Measurements from ENCODE around the gene FOXD1. TPM values are rescaled to one million over a fixed set of nuclear protein-coding genes. Genes with fewer than 3 reads are reported as not detected.

The FOXD1 gene
- polyA plus RNA-seq, 1 donor (not counting 4 experiments of a cell fraction or from before 2014, with no cell fraction given), result 7.0 TPM

DNA sequence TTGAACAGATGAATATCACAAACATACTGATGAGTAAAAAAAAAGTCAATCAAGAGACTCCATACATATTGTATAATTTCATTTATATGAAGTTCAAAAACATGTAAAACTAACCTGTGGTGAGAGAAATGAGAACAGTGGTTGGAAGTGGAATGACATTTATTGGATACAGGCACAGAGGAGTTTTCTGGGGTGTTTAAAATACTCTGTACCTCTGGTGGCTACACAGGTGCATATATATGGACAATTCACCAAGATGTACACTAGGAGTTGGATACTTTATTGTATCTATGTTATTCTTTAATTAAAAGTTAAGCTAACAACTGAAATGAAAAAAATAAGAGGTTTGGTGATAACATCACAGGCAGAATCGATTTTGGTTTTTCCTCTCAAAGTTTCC lies 14.1 kb downstream of the FOXD1 start:
- H4K20me1 ChIP-seq (ENCODE audit: control insufficient read depth, extremely low read depth, insufficient read depth, low read length), result no peaks in the 10 kb centered on the region
- H3K9me3 ChIP-seq (ENCODE audit: control insufficient read depth, low read depth, low read length), result no peaks in the 10 kb centered on the region
- TF ChIP-seq, protein P1, sequence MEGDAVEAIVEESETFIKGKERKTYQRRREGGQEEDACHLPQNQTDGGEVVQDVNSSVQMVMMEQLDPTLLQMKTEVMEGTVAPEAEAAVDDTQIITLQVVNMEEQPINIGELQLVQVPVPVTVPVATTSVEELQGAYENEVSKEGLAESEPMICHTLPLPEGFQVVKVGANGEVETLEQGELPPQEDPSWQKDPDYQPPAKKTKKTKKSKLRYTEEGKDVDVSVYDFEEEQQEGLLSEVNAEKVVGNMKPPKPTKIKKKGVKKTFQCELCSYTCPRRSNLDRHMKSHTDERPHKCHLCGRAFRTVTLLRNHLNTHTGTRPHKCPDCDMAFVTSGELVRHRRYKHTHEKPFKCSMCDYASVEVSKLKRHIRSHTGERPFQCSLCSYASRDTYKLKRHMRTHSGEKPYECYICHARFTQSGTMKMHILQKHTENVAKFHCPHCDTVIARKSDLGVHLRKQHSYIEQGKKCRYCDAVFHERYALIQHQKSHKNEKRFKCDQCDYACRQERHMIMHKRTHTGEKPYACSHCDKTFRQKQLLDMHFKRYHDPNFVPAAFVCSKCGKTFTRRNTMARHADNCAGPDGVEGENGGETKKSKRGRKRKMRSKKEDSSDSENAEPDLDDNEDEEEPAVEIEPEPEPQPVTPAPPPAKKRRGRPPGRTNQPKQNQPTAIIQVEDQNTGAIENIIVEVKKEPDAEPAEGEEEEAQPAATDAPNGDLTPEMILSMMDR (optimal IDR thresholded peaks at IDR 0.05 in 1 of 3, IDR thresholded peaks at IDR 0.05 in 1 of 3, conservative IDR thresholded peaks at IDR 0.05 in 1 of 3; ENCODE audit: extremely low read depth in 1 of 3, insufficient read depth in 2 of 3, low read length in 3 of 3), result peak in 1 of 3 experiments; percentile 6
- TF ChIP-seq EZH2 (IDR thresholded peaks at IDR 0.05; ENCODE audit: low read length), result no peak
- H3K4me1 ChIP-seq (ENCODE audit: control insufficient read depth, extremely low read depth, insufficient read depth, low read length), result peaks cover 21% of the 10 kb centered on the region
- H3K4me3 ChIP-seq (ENCODE audit: control insufficient read depth in 2 of 3, extremely low read depth in 1 of 3, insufficient read depth in 2 of 3, low read depth in 1 of 3, low read length in 3 of 3), result no peak overlapping the region
- H3K79me2 ChIP-seq (ENCODE audit: control insufficient read depth, insufficient read depth, low read length), result no peaks in the 10 kb centered on the region
- no peaks in the 10 kb centered on the region for H3K9me1 ChIP-seq (ENCODE audit: control insufficient read depth, extremely low read depth, insufficient read depth, low read length)
- no peak overlapping the region for H3K9ac ChIP-seq (ENCODE audit: control insufficient read depth, extremely low read depth, insufficient read depth, low read length)
- H3K27me3 ChIP-seq (ENCODE audit: control insufficient read depth, extremely low read depth, insufficient read depth, low read length), result peaks cover 22% of the 10 kb centered on the region
- no peak overlapping the region for H3K27ac ChIP-seq (ENCODE audit: control insufficient read depth, insufficient read depth, low read length)
- dilution Hi-C loops (cut with MboI; ENCODE audit: extremely low pct_ligation_motif_present, low sequenced_read_pairs), result no loop called here
- no peak for FAIRE-seq
- no peak overlapping the region for H2AFZ ChIP-seq (ENCODE audit: control insufficient read depth, low read length)
- H3K4me2 ChIP-seq (ENCODE audit: control insufficient read depth, extremely low read depth, insufficient read depth, low read depth, low read length), result no peak overlapping the region
- H3K36me3 ChIP-seq (ENCODE audit: control insufficient read depth in 2 of 2, extremely low read depth in 1 of 2, insufficient read depth in 2 of 2, low read length in 2 of 2), result no peaks in the 10 kb centered on the region
- DNase-seq (ENCODE audit: low read depth, low spot score), result no peak

DNA sequence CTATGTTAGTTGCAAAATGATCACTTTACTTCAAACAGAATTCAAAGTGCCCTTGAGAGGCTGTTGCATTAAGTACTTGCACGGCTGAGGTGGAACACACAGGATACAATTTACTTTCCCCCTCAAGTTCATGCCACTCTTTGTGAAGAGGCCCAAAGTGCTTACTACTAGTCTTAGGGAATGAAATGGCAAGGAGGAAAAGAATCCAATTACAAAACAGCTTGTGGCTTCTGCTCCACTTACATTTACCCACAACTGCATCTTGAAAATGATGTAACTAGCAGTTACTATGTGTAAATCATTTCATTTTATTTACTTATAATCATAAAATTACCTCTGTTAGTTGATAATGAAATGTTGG lies 14.6 kb downstream of the FOXD1 start:
- dilution Hi-C loops (cut with MboI; ENCODE audit: extremely low pct_ligation_motif_present, low sequenced_read_pairs), result no loop called here
- no peak overlapping the region for H3K27ac ChIP-seq (ENCODE audit: control insufficient read depth, insufficient read depth, low read length)
- no peak overlapping the region for H3K4me2 ChIP-seq (ENCODE audit: control insufficient read depth, extremely low read depth, insufficient read depth, low read depth, low read length)
- H3K4me1 ChIP-seq (ENCODE audit: control insufficient read depth, extremely low read depth, insufficient read depth, low read length), result peaks cover 21% of the 10 kb centered on the region
- DNase-seq (ENCODE audit: low read depth, low spot score), result no peak
- H4K20me1 ChIP-seq (ENCODE audit: control insufficient read depth, extremely low read depth, insufficient read depth, low read length), result no peaks in the 10 kb centered on the region
- TF ChIP-seq EZH2 (IDR thresholded peaks at IDR 0.05; ENCODE audit: low read length), result no peak
- TF ChIP-seq, protein P1 (optimal IDR thresholded peaks at IDR 0.05 in 1 of 3, IDR thresholded peaks at IDR 0.05 in 1 of 3, conservative IDR thresholded peaks at IDR 0.05 in 1 of 3; ENCODE audit: extremely low read depth in 1 of 3, insufficient read depth in 2 of 3, low read length in 3 of 3), result no peak
- no peaks in the 10 kb centered on the region for H3K9me1 ChIP-seq (ENCODE audit: control insufficient read depth, extremely low read depth, insufficient read depth, low read length)
- no peak overlapping the region for H2AFZ ChIP-seq (ENCODE audit: control insufficient read depth, low read length)
- no peaks in the 10 kb centered on the region for H3K79me2 ChIP-seq (ENCODE audit: control insufficient read depth, insufficient read depth, low read length)
- H3K9me3 ChIP-seq (ENCODE audit: control insufficient read depth, low read depth, low read length), result no peaks in the 10 kb centered on the region
- H3K9ac ChIP-seq (ENCODE audit: control insufficient read depth, extremely low read depth, insufficient read depth, low read length), result no peak overlapping the region
- H3K27me3 ChIP-seq (ENCODE audit: control insufficient read depth, extremely low read depth, insufficient read depth, low read length), result peaks cover 22% of the 10 kb centered on the region
- no peak overlapping the region for H3K4me3 ChIP-seq (ENCODE audit: control insufficient read depth in 2 of 3, extremely low read depth in 1 of 3, insufficient read depth in 2 of 3, low read depth in 1 of 3, low read length in 3 of 3)
- no peaks in the 10 kb centered on the region for H3K36me3 ChIP-seq (ENCODE audit: control insufficient read depth in 2 of 2, extremely low read depth in 1 of 2, insufficient read depth in 2 of 2, low read length in 2 of 2)
- no peak for FAIRE-seq

Measured in keratinocyte (primary cell).